Cortex of kidney (tissue), 1 donor: Measurements from ENCODE around the gene DEF6.

Experiments used
- DNase-seq: peaks from one replicate; lab custom pipeline; 2025; lab: John Stamatoyannopoulos, UW

Gene DEF6

GRCh38 chr6:35343835-35344550 is 46.4 kb downstream of the DEF6 start:
- no peak for DNase-seq

DNA sequence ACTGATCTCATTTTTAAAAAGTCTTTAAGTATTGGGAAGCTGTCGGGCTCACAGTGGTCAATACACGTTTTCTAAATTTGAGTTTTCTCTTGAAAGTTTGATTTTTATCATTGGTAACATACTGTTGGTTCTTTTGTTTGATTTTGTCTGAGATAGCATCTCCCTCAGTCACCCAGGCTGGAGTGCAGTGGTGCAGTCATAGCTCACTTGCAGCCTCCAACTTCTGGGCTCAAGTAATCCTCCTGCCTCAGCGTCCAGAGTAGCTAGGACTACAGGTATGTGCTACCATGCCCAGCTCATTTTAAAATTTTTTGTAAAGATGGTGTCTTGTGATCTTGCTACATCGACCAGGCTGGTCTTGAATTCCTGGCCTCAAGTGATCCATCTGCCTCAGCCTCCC is 53.8 kb downstream of the DEF6 start:
- DNase-seq, result no peak

GRCh38 chr6:35352735-35353134 is 55.1 kb downstream of the DEF6 start:
- no peak for DNase-seq

DNA sequence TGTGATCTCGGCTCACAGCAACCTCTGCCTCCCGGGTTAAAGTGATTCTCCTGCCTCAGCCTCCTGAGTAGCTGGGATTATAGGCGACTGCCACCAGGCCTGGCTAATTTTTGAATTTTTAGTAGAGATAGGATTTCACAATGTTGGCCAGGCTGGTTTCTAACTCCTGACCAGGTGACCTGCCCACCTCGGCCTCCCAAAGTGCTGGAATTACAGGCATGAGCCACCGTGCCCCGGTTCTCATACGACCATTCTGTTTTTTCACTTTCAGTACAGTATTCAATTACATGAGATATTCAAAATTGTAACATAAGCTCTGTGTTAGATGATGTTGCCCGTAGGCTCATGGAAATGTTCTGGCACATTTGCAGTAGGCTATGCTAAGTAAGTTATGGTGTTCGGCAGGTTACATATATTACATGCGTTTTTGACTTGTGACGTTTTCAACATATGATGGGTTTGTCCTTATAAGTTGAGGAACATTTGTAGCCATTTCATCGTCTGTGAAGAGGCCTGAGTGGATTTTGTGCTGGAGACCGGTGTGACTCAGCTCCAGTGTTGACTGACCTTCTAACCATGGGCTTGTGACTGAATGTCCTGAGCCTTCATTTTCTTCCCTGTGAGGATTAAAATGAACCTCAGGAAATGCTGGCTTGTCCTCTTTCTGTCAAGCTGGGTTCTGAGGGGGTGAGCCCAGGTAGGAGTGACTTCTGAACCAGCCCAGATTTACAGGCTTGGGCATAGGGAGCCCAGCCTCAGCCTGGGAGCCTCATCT is 56.9 kb downstream of the DEF6 start:
- DNase-seq, result no peak

GRCh38 chr6:35356391-35356790 is 58.8 kb downstream of the DEF6 start:
- no peak for DNase-seq

DNA sequence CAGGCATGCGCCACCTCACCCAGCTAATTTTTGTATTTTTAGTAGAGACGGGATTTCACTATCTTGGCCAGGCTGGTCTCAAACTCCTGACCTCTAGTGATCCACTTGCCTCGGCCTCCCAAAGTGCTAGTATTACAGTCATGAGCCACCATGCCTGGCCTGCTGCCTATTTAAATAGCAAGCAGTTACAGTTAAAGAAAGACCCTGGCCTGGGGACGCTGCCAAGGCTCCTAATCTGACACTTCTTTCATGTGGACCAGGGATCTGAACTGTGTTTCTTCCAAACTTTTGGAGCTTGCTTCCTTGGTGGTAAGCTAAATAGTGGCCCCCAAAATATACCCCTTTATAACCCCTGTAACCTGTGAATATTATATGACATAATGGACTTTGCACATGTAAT is 60.1 kb downstream of the DEF6 start:
- no peak for DNase-seq

GRCh38 chr6:35358086-35358485 is 60.5 kb downstream of the DEF6 start:
- no peak for DNase-seq

DNA sequence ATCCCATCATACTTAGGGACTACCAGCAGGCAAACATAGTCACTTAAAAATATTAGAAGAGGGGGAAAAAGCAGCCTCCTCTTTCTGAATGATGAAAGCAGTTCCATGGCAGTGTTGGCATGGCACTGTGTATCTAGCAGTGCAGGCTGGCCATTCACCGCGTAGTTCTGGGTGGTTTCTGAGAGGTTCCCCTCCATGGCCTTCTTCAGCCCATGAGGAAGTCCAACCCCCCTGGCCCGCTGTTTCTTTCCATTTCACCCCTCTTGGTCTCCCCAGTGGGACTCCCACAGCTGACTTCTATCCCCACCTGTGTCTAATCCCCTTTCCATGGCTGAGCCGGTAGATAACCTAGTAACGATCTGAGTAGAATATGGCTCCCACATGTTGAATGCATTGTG is 61.7 kb downstream of the DEF6 start:
- no peak for DNase-seq

- no peak for DNase-seq
Observed at GRCh38 chr6:35359744-35360348, 62.2 kb downstream of the DEF6 start.

GRCh38 chr6:35360349-35361138 is 62.9 kb downstream of the DEF6 start:
- DNase-seq, result no peak

- no peak for DNase-seq
Observed at GRCh38 chr6:35362200-35362599, 64.6 kb downstream of the DEF6 start.

DNA sequence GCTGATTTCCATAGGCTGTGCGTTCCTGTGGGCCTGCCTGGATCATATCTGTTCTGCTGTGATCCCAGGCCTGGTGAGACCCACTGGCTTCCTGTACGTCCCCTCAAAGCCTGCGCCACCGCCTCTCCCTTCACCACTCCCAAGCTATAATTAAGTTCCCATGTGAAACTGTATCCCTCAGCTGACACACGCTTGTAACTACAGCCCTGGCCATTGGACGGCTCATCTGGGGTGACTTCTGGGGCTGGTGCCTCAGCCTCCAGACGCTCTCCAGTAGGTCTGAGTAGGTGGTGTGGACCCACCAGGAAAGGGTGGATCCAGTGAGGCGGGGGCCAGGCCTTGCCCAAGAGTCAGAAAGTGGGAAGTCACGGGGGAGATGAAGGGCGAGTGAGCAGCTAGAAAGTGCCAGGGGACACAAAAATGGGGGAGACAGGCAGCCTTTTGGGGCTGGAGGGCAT is 65.7 kb downstream of the DEF6 start:
- no peak for DNase-seq

GRCh38 chr6:35365594-35366203 is 68.1 kb downstream of the DEF6 start:
- DNase-seq, result no peak

DNA sequence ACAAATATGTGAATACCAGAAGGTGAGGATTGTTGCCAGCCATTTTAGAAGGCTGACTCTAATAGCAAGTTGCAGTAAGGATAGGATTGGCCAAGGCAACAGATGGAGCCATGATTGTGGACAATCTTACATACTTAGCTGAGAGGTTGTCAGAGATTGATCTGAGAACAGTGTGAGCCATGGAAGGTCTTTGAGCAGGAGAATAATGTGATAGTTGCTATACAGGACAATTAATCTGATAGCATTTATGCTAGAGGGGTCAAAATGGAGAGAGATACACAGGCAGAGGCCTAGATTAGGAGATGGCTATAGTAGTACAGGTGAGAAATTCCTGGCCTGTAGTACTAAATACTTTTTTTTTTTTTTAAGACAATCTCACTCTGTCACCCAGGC is 68.6 kb downstream of the DEF6 start:
- no peak for DNase-seq

DNA sequence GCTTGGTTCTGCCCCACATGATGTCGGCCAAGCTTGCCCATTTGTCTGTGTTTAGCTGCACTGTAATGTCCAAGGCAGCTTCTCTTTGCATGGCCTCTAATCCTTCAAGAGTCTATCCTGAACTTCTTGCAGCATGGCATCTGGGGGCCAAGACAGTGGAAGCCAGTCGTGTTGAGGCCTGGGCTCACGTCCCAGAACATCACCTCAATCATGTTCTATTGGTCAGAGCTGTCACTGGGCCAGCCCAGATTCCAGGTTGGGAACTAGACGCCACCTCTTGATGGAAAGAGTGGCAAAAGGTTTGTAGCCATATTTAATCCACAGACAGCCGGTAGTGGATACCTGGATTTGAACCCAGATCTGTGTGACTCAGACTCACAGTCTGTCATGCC is 70.0 kb downstream of the DEF6 start:
- no peak for DNase-seq

DNA sequence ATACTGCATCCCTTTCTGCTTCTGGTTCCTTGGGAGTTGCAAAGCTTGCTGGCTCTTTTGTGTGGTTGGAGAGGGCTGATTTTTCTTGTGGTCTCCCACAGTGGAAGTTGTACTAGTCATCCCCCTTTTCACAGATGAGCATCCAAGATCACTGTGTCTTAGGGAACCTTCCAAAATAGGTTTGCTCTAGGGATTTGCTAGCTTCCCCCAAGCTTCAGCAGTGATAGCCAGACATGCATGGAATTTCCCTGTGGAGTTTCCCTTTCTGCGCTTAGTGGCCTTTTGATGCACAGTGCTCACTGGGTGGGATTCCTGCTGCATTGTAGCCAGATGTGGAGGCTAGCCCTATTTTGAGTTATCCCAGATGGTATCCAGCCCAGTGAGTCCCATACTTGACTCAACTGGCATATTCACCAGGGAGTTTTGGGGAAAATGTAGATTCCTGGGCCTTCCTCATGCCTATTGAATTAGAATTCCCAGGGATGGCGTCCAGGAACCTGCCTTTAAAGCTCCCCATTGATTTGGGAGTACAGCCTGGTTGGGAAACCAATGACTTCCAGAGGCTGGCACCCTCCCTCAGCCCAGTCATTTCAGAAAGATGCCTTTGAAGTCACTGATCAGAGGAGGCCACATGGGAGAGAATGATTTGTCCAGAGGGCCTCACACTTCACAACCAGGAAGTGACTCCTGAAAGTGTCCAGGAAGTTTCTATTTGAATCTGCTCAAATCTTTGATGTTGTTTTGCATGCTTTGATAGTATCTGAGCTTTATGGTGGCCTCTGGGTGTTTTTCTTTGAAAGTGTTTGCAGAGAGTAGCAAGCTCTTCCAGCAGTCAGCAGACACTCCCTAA is 70.6 kb downstream of the DEF6 start:
- DNase-seq, result no peak

DNA sequence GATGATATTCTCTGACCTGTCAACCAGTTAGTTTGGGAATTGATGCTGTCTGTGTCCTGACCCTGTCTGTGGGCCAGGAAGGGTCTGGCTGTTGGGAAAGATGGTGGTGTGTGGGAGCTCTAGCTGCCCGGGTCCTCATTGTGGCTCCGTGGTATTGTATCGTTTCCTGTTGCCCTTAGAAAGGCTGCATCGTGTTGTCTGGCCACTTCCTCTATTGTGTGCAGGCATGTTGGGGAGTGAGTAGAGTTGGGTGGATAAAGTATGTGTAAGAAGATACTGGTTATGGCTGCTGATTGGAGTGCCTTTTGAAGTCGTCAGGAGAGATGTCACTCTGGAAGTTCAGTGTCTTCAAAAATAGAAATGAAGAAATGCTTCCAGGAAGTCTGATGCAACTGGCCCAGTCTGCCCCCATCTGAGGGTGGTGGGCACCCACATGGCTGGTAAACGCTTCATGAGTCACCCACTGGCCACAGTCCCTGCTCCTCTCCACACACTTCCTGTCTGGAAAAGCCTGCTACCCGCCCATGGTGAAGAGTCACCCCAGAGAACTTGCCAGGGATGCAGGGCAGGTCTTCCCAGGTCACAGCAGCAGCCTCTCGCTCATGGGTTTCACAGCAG is 72.6 kb downstream of the DEF6 start:
- DNase-seq, result no peak

DNA sequence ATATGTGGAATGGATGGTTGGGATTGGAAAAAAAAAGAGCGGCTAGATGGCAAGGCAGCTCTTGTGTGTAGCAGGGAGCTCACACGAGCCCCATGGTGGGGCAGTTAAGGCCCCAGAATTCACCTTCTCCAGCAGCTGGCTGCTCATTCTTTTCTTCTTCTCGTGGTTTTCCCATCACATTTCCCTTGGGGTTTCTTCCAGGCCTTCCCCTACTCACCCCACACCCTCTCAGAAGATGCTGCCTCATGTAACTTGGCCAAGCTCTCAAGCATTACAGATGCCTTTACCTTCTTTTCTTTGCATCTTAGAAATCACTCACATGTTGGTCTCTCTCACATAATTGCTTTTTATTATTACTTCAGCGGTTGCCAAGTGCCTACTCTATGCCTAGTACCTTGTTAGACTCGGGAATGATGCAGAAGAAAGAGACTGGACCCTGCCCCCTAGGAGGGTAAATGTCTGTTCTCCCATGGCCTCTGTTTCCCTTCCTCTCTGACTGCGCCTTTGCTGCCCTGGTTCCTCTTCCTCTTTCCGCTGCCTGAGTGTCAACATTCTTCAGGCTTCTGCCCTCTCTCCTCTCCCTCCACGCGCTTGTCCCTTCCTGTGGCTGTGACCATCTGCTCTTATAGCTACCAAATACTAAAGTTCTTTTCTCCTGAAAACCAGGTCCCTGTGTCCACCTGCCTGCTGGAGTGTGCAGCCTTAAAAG is 73.3 kb downstream of the DEF6 start:
- DNase-seq, result no peak
